Osteocyte (in vitro differentiated cells): ENCODE data around the gene PGGHG. TPM values are rescaled to one million over a fixed set of nuclear protein-coding genes. Genes with fewer than 3 reads are reported as not detected.

Source experiments
- DNase-seq: peaks from one replicate; pipeline ENCODE4 v3.0.0; 2021; ENCODE audit warnings: mixed read lengths; ENCODE audit not compliant: unreplicated experiment; ENCODE audit errors: extremely low spot score
- H3K27ac Mint-ChIP-seq: one replicate; pipeline ENCODE4 v1.8.0; 2021; ENCODE audit warnings: mild to moderate bottlenecking, mixed read lengths; ENCODE audit not compliant: unreplicated experiment
- H3K27me3 Mint-ChIP-seq: one replicate; pipeline ENCODE4 v1.8.0; 2021; ENCODE audit warnings: mixed read lengths; ENCODE audit not compliant: unreplicated experiment
- H3K36me3 Mint-ChIP-seq: one replicate; pipeline ENCODE4 v1.8.0; 2021; ENCODE audit warnings: mixed read lengths; ENCODE audit not compliant: unreplicated experiment
- H3K4me1 Mint-ChIP-seq: one replicate; pipeline ENCODE4 v1.8.0; 2021; ENCODE audit warnings: mixed read lengths; ENCODE audit not compliant: unreplicated experiment
- H3K4me3 Mint-ChIP-seq: one replicate; pipeline ENCODE4 v1.8.0; 2021; ENCODE audit warnings: mild to moderate bottlenecking, moderate library complexity, mixed read lengths; ENCODE audit not compliant: unreplicated experiment
- H3K9me3 Mint-ChIP-seq: one replicate; pipeline ENCODE4 v1.8.0; 2021; ENCODE audit warnings: mixed read lengths; ENCODE audit not compliant: unreplicated experiment
- CTCF ChIP-seq: fragments of 200-600 bp; sonication (generic); IDR thresholded peaks from 2 replicates; pipeline ENCODE4 v1.5.0; 2021; ENCODE audit warnings: antibody characterized with exemption, mild to moderate bottlenecking, moderate library complexity
- total RNA-seq: library from RNA; stranded (reverse); gene quantifications from 2 replicates; pipeline ENCODE4 v1.2.1, GENCODE V29; 2021

PGGHG gene
- total RNA-seq, 1 donor from 2014 or later: 43.4 TPM

DNA sequence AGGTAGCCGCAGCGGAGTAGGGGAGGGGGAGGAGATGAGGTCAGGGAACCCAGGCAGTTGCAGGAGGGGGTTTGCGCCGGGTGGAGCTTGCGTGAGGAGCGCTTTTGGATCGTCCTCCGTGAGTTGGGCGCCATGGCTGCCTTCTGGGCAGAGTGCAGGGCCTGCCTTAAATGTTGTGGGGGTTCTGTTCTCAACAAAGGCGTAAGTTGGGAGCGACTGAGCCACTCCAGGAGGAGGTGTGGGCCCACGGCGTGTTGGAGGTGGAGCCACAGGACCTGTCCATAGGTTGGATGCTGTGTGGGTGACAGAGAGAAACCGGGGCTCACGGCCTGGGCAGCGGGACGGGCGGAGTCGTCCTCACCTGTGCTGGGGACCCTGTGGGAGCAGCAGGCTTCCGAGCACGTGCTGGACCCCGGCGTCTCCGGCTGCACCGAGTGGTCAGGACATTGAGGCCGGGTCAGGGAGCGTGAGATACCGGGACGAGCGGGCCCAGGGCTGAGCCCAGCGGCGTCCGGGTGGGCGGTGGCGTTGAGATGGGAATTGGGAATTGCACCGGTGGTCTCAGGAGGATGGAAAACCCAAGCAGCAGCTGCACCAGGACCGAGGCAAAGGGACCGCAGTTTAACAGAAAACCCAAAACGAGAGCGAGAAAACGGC is 977 bp upstream of the PGGHG start:
- Mint-ChIP-seq H3K27ac (peak overlapping the region; percentile 41), H3K9me3 (no peaks in the 10 kb centered on the region), H3K36me3 (no peaks in the 10 kb centered on the region), H3K27me3 (no peaks in the 10 kb centered on the region), H3K4me1 (peaks cover 15% of the 10 kb centered on the region), H3K4me3 (peak overlapping the region; percentile 70)
- TF ChIP-seq CTCF: no peak
- no peak for DNase-seq

DNA sequence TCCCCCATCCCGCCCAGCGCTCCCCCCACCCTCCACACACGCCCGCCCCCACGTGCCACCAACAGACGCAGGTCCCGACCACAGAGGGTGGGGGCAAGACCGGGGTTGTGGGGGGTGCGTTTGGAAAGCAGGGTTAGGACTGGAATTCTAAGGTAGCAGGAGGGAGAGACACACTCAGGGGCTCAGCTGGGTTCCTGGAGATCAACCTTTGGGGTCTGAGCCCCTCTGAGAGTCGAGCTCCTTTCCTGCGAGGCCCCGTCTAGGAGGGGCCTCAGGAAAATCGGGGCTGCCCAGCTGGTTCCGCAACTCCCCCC is 429 bp downstream of the PGGHG start:
- peak overlapping the region; percentile 69 for H3K4me3 Mint-ChIP-seq
- peak overlapping the region; percentile 18 for H3K27ac Mint-ChIP-seq
- H3K27me3 Mint-ChIP-seq: no peaks in the 10 kb centered on the region
- H3K36me3 Mint-ChIP-seq: peaks cover 1% of the 10 kb centered on the region
- peaks cover 15% of the 10 kb centered on the region for H3K4me1 Mint-ChIP-seq
- no peak for DNase-seq
- no peak for TF ChIP-seq CTCF
- H3K9me3 Mint-ChIP-seq: no peaks in the 10 kb centered on the region

DNA sequence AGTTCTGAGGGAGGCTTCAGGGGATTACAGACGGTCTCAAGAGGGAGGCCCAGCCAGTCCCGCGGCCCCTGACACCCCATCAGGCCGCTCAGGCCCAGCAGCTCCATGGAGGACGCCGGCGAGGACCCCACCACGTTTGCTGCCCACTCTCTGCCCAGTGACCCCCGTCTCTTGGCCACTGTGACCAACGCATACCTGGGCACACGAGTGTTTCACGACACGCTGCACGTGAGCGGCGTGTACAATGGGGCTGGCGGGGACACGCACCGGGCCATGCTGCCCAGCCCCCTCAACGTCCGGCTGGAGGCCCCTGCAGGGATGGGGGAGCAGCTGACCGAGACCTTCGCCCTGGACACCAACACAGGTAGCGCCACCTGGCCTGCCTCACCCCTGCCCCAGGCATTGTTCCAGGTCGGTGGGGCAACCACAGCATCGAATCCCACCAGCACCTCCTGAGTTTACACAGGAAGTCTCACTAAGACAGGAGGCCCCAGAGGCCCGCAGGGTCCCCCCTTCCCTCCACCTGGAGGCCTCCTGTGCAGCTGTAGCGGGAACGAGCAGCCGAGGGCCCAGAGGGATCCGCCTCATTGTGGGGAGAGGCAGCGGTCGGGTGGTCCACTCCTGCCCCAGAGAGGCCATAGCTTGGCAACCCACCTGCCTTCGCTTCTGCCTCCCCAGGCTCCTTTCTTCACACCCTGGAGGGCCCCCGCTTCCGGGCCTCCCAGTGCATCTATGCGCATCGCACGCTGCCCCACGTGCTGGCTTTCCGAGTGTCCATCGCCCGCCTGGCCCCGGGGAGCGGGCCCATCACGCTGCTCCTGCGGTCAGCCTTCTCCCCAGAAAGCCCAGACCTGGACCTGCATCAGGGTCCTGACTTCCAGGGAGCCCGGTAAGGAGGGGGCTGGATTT is 1.0 kb downstream of the PGGHG start:
- H3K27ac Mint-ChIP-seq: peak overlapping the region; percentile 18
- TF ChIP-seq CTCF: no peak
- no peak for DNase-seq
- H3K36me3 Mint-ChIP-seq: peaks cover 1% of the 10 kb centered on the region
- H3K4me1 Mint-ChIP-seq: peaks cover 15% of the 10 kb centered on the region
- peak overlapping the region; percentile 69 for H3K4me3 Mint-ChIP-seq
- H3K9me3 Mint-ChIP-seq: no peaks in the 10 kb centered on the region
- H3K27me3 Mint-ChIP-seq: no peaks in the 10 kb centered on the region

GRCh38 chr11:290621-291231 is 1.8 kb downstream of the PGGHG start:
- no peak for TF ChIP-seq CTCF
- no peak for DNase-seq
- no peaks in the 10 kb centered on the region for H3K27me3 Mint-ChIP-seq

More at GRCh38 chr11:290621-291231, 1.8 kb downstream of the PGGHG start:
- H3K36me3 Mint-ChIP-seq: peaks cover 1% of the 10 kb centered on the region
- H3K27ac Mint-ChIP-seq: no peak overlapping the region
- H3K4me1 Mint-ChIP-seq: peaks cover 15% of the 10 kb centered on the region
- H3K9me3 Mint-ChIP-seq: no peaks in the 10 kb centered on the region
- H3K4me3 Mint-ChIP-seq: peak overlapping the region; percentile 47
